H9 (cell line): Measurements from ENCODE around the gene RIMOC1. TPM values are rescaled to one million over a fixed set of nuclear protein-coding genes. Genes with fewer than 3 reads are reported as not detected.

Experiments
- DNase-seq: peaks from one replicate; pipeline ENCODE4 v3.0.0-alpha.2; 2017
- H2AFZ ChIP-seq: one replicate; pipeline ENCODE4 v1.6.1; 2013; ENCODE audit warnings: mild to moderate bottlenecking, low read length, control low read depth, moderate library complexity
- H2AK5ac ChIP-seq: 2 replicates; pipeline ENCODE4 v1.6.1; 2013; ENCODE audit warnings: low read length, control low read depth, mixed read lengths; ENCODE audit not compliant: insufficient read length
- H2BK120ac ChIP-seq: one replicate; pipeline ENCODE4 v1.6.1; 2013; ENCODE audit warnings: low read depth, mild to moderate bottlenecking, low read length, control low read depth, inconsistent platforms; ENCODE audit not compliant: poor library complexity, severe bottlenecking
- H2BK12ac ChIP-seq: 2 replicates; pipeline ENCODE4 v1.6.1; 2013; ENCODE audit warnings: low read length, control low read depth, mixed read lengths, low read depth; ENCODE audit not compliant: insufficient read length
- H2BK15ac ChIP-seq: 2 replicates; pipeline ENCODE4 v1.6.1; 2013; ENCODE audit warnings: low read depth, low read length, control low read depth
- H2BK20ac ChIP-seq: one replicate; pipeline ENCODE4 v1.6.1; 2013; ENCODE audit warnings: low read depth, mild to moderate bottlenecking, low read length, control low read depth, inconsistent platforms; ENCODE audit not compliant: poor library complexity, severe bottlenecking
- H2BK5ac ChIP-seq: 2 replicates; pipeline ENCODE4 v1.6.1; 2013; ENCODE audit warnings: low read length, control low read depth, mixed read lengths; ENCODE audit not compliant: insufficient read length
- H3K14ac ChIP-seq: 2 replicates; pipeline ENCODE4 v1.6.1; 2013; ENCODE audit warnings: low read length, control low read depth; ENCODE audit not compliant: insufficient read depth
- H3K18ac ChIP-seq: 2 replicates; pipeline ENCODE4 v1.6.1; 2013; ENCODE audit warnings: low read depth, mild to moderate bottlenecking, mixed read lengths, low read length, control low read depth; ENCODE audit not compliant: insufficient read length
- H3K23ac ChIP-seq: 2 replicates; pipeline ENCODE4 v1.6.1; 2013; ENCODE audit warnings: low read length, control low read depth, mixed read lengths, low read depth; ENCODE audit not compliant: insufficient read length
- H3K23me2 ChIP-seq: 2 replicates; pipeline ENCODE4 v1.6.1; 2013; ENCODE audit warnings: low read depth, mild to moderate bottlenecking, mixed read lengths, low read length, control low read depth; ENCODE audit not compliant: insufficient read length, poor library complexity, severe bottlenecking
- H3K27ac ChIP-seq: 2 replicates; pipeline ENCODE4 v1.5.1; 2013; ENCODE audit warnings: low read length, control low read depth, mixed read lengths, low read depth; ENCODE audit not compliant: insufficient read length
- H3K27me3 ChIP-seq: 2 replicates; pipeline ENCODE4 v1.6.1; 2013; ENCODE audit warnings: low read length, control low read depth, inconsistent platforms; ENCODE audit not compliant: insufficient read depth
- H3K4ac ChIP-seq: 2 replicates; pipeline ENCODE4 v1.6.1; 2013; ENCODE audit warnings: low read depth, mild to moderate bottlenecking, control low read depth, inconsistent platforms, low read length, moderate library complexity
- H3K4me1 ChIP-seq: 2 replicates; pipeline ENCODE4 v1.6.1; 2013; ENCODE audit warnings: low read length, control low read depth, inconsistent platforms; ENCODE audit not compliant: insufficient read depth
- H3K4me2 ChIP-seq: 2 replicates; pipeline ENCODE4 v1.6.1; 2013; ENCODE audit warnings: low read length, control low read depth, mixed read lengths; ENCODE audit not compliant: insufficient read length, insufficient read depth
- H3K56ac ChIP-seq: 2 replicates; pipeline ENCODE4 v1.6.1; 2013; ENCODE audit warnings: low read depth, mild to moderate bottlenecking, mixed read lengths, low read length, control low read depth; ENCODE audit not compliant: insufficient read length
- H3K79me1 ChIP-seq: 2 replicates; pipeline ENCODE4 v1.6.1; 2013; ENCODE audit warnings: low read depth, mild to moderate bottlenecking, moderate library complexity, low read length, control low read depth, inconsistent platforms; ENCODE audit not compliant: insufficient read depth, poor library complexity, severe bottlenecking
- H3K79me2 ChIP-seq: 2 replicates; pipeline ENCODE4 v1.6.1; 2013; ENCODE audit warnings: low read length, control low read depth, inconsistent platforms; ENCODE audit not compliant: insufficient read depth
- H3K9ac ChIP-seq: 2 replicates; pipeline ENCODE4 v1.6.1; 2013; ENCODE audit warnings: low read length, control low read depth, mixed read lengths; ENCODE audit not compliant: insufficient read length; ENCODE audit errors: extremely low read depth
- H3K9me3 ChIP-seq: one replicate; pipeline ENCODE4 v1.6.1; 2013; ENCODE audit warnings: low read depth, low read length, inconsistent platforms; ENCODE audit not compliant: control insufficient read depth
- H3T11ph ChIP-seq: one replicate; pipeline ENCODE4 v1.6.1; 2013; ENCODE audit warnings: mild to moderate bottlenecking, low read length, control low read depth, inconsistent platforms
- H4K20me1 ChIP-seq: one replicate; pipeline ENCODE4 v1.6.1; 2013; ENCODE audit not compliant: control insufficient read depth, insufficient read length, insufficient read depth
- H4K5ac ChIP-seq: 2 replicates; pipeline ENCODE4 v1.6.1; 2013; ENCODE audit warnings: low read depth, mild to moderate bottlenecking, mixed read lengths, low read length, control low read depth; ENCODE audit not compliant: insufficient read length
- H4K8ac ChIP-seq: replicated peaks from 2 replicates; pipeline ENCODE4 v1.6.1; 2013; ENCODE audit warnings: low read length, control low read depth, mixed read lengths, low read depth; ENCODE audit not compliant: insufficient read length
- H4K91ac ChIP-seq: 2 replicates; pipeline ENCODE4 v1.6.1; 2013; ENCODE audit warnings: low read depth, mild to moderate bottlenecking, moderate library complexity, mixed read lengths, low read length, control low read depth; ENCODE audit not compliant: insufficient read length
- H3K27ac Mint-ChIP-seq, 3 experiments: 2 replicates in 2 of 3; 3 replicates in 1 of 3; pipeline ENCODE4 v1.8.0; 2020 to 2021; ENCODE audit warnings: mixed read lengths in 3 of 3, mild to moderate bottlenecking in 1 of 3, moderate library complexity in 1 of 3
- H3K27me3 Mint-ChIP-seq: 2 replicates; pipeline ENCODE4 v1.8.0; 2021; ENCODE audit warnings: low read depth, mild to moderate bottlenecking, moderate library complexity, mixed read lengths
- H3K36me3 Mint-ChIP-seq, 3 experiments: 2 replicates in 2 of 3; 3 replicates in 1 of 3; pipeline ENCODE4 v1.8.0; 2020 to 2021; ENCODE audit warnings: low read depth in 3 of 3, mixed read lengths in 3 of 3; ENCODE audit not compliant: insufficient read depth in 1 of 3
- H3K4me1 Mint-ChIP-seq, 2 experiments: 2 replicates each; pipeline ENCODE4 v1.8.0; 2020; ENCODE audit warnings: mixed read lengths in 2 of 2
- H3K4me3 Mint-ChIP-seq, 2 experiments: 2 replicates in 1 of 2; 3 replicates in 1 of 2; pipeline ENCODE4 v1.8.0; 2020 to 2021; ENCODE audit warnings: mild to moderate bottlenecking in 2 of 2, mixed read lengths in 2 of 2, moderate library complexity in 1 of 2
- H3K9me3 Mint-ChIP-seq, 2 experiments: 2 replicates in 1 of 2; 3 replicates in 1 of 2; pipeline ENCODE4 v1.8.0; 2020; ENCODE audit warnings: mild to moderate bottlenecking in 2 of 2, mixed read lengths in 2 of 2, moderate library complexity in 1 of 2
- CTCF ChIP-seq: fragments of 200-600 bp; sonication (generic); conservative IDR thresholded peaks from 3 replicates; pipeline ENCODE4 v1.8.0; 2021; ENCODE audit warnings: antibody characterized with exemption, mild to moderate bottlenecking
- WGBS: extraction: QIAGEN DNeasy Blood & Tissue Kit; methylation state at CpG from one replicate; pipeline ENCODE4 v1.1.7; 2013; ENCODE audit warnings: missing lambda C conversion rate, low lambda C conversion rate, mixed read lengths; ENCODE audit not compliant: insufficient read length; ENCODE audit errors: extremely low coverage; 5-methylcytosine and 5-hydroxymethylcytosine counted together
- total RNA-seq: library from RNA; stranded (reverse); gene quantifications from 2 replicates; pipeline ENCODE4 v1.2.1, GENCODE V29; 2021

The RIMOC1 gene
- total RNA-seq, 1 experiment from 2014 or later, result 43.3 TPM

- no peak overlapping the region for H2BK20ac ChIP-seq
- Mint-ChIP-seq H3K4me3 (peak overlapping the region; percentile 92 to 99), H3K27ac (peak overlapping the region; percentile 20 to 94 (median 89); a peak in 4 of 7 replicates), H3K4me1 (peaks cover 10 to 11% of the 10 kb centered on the region in 2 experiments), H3K9me3 (peaks cover 2 to 3% of the 10 kb centered on the region in 2 experiments; a peak in 2 of 5 replicates), H3K36me3 (peaks cover 1 to 18% (median 11%) of the 10 kb centered on the region in 3 experiments; a peak in 6 of 7 replicates), H3K27me3 (peaks cover 7% of the 10 kb centered on the region)
- H3T11ph ChIP-seq, result no peak overlapping the region
- H3K9ac ChIP-seq, result peak overlapping the region; percentile 34
- H3K18ac ChIP-seq, result peak overlapping the region; percentile 10
- H3K23me2 ChIP-seq, result peaks cover 8% of the 10 kb centered on the region
- peaks cover 8% of the 10 kb centered on the region; the same call in 1 of the 2 replicates for H3K79me2 ChIP-seq
- H3K14ac ChIP-seq, result no peak overlapping the region; the same call in 1 of the 2 replicates
- no peak overlapping the region for H2BK120ac ChIP-seq
- no peak for TF ChIP-seq CTCF
- no peak overlapping the region for H2BK15ac ChIP-seq
- H3K23ac ChIP-seq, result no peak overlapping the region
- no peak overlapping the region for H2AK5ac ChIP-seq
- H3K4me1 ChIP-seq, result no peaks in the 10 kb centered on the region
- no peak overlapping the region for H2BK5ac ChIP-seq
- no peak overlapping the region for H4K91ac ChIP-seq
- H4K20me1 ChIP-seq, result no peaks in the 10 kb centered on the region
- peaks cover 7% of the 10 kb centered on the region for H3K79me1 ChIP-seq
- WGBS, result no CpG with 5 or more reads among the region's 8 CpGs
- H4K8ac ChIP-seq, result no peak overlapping the region
- H3K27ac ChIP-seq, result no peak overlapping the region
- no peak for DNase-seq
- no peak overlapping the region for H3K4ac ChIP-seq
- H2AFZ ChIP-seq, result no peak overlapping the region
- H3K56ac ChIP-seq, result no peak overlapping the region
- H2BK12ac ChIP-seq, result no peak overlapping the region
- no peaks in the 10 kb centered on the region for H3K27me3 ChIP-seq
- H3K9me3 ChIP-seq, result no peaks in the 10 kb centered on the region
- no peak overlapping the region for H4K5ac ChIP-seq
- H3K4me2 ChIP-seq, result peak overlapping the region; percentile 49
Measured at GRCh38 chr5:41903382-41903891, 707 bp upstream of the RIMOC1 start.
